NOMO-1 (cell line): Measurements from ENCODE around the gene COLEC11.

ENCODE experiments used
- DNase-seq, 2 experiments: peaks; one replicate each; lab custom pipeline; 2025; ENCODE audit not compliant: unreplicated experiment in 2 of 2; lab: John Stamatoyannopoulos, UW

The COLEC11 gene

GRCh38 chr2:3584608-3585260 lies 10.2 kb upstream of the COLEC11 start:
- no peak for DNase-seq

- DNase-seq = no peak
These were observed 9.4 kb upstream of the COLEC11 start for GRCh38 chr2:3585261-3586109.

GRCh38 chr2:3586220-3586619 lies 8.7 kb upstream of the COLEC11 start:
- no peak for DNase-seq

GRCh38 chr2:3587021-3587420 lies 7.9 kb upstream of the COLEC11 start:
- DNase-seq = no peak

GRCh38 chr2:3587432-3587831 lies 7.5 kb upstream of the COLEC11 start:
- no peak for DNase-seq

- no peak for DNase-seq
These were observed 6.8 kb upstream of the COLEC11 start for GRCh38 chr2:3588084-3588483.

- no peak for DNase-seq
These were observed 5.8 kb upstream of the COLEC11 start for GRCh38 chr2:3589086-3589485.

- no peak for DNase-seq
These were observed 492 bp downstream of the COLEC11 start for GRCh38 chr2:3595404-3595803.

GRCh38 chr2:3595985-3596384 lies 1.1 kb downstream of the COLEC11 start:
- no peak for DNase-seq

- DNase-seq = no peak
These were observed 2.0 kb downstream of the COLEC11 start for GRCh38 chr2:3596901-3597417.

- DNase-seq = no peak
These were observed 2.7 kb downstream of the COLEC11 start for GRCh38 chr2:3597567-3597966.

GRCh38 chr2:3598197-3598910 lies 3.4 kb downstream of the COLEC11 start:
- no peak for DNase-seq

GRCh38 chr2:3598912-3599854 lies 4.3 kb downstream of the COLEC11 start:
- DNase-seq = no peak

- DNase-seq = no peak
These were observed 5.4 kb downstream of the COLEC11 start for GRCh38 chr2:3600256-3600855.

- no peak for DNase-seq
These were observed 6.8 kb downstream of the COLEC11 start for GRCh38 chr2:3601561-3602271.

- DNase-seq = no peak
These were observed 7.8 kb downstream of the COLEC11 start for GRCh38 chr2:3602553-3603339.

- no peak for DNase-seq
These were observed 8.8 kb downstream of the COLEC11 start for GRCh38 chr2:3603536-3604206.
